Measurements from ENCODE around the gene DEF6.
A peak's percentile ranks its signal among the peaks of the same experiment; 100 is the strongest.

Gene DEF6

GRCh38 chr6:35343835-35344550 lies 46.4 kb downstream of the DEF6 start:
- DNase-seq (ENCODE audit: low read depth), result no peak

DNA sequence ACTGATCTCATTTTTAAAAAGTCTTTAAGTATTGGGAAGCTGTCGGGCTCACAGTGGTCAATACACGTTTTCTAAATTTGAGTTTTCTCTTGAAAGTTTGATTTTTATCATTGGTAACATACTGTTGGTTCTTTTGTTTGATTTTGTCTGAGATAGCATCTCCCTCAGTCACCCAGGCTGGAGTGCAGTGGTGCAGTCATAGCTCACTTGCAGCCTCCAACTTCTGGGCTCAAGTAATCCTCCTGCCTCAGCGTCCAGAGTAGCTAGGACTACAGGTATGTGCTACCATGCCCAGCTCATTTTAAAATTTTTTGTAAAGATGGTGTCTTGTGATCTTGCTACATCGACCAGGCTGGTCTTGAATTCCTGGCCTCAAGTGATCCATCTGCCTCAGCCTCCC lies 53.8 kb downstream of the DEF6 start:
- DNase-seq (ENCODE audit: low read depth), result no peak

DNA sequence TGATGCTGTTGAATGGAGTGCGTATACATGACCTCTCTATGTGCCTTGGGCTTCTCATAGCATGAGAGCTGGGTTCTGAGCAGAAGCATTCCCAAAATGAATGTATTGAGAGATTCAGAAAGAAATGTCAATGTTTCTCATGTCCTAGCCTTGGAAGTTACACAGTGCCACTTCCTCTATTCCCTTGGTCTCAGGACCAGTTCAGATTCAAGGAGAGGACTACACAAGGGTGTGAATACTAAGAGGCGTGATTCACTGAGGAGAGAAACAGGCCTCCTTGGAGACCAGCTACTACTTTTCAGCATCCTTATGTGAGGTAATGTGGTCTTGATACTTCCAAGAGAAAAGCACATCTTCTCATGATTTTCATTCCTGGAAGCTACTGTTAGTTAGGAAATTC lies 55.1 kb downstream of the DEF6 start:
- no peak for DNase-seq (ENCODE audit: low read depth)

DNA sequence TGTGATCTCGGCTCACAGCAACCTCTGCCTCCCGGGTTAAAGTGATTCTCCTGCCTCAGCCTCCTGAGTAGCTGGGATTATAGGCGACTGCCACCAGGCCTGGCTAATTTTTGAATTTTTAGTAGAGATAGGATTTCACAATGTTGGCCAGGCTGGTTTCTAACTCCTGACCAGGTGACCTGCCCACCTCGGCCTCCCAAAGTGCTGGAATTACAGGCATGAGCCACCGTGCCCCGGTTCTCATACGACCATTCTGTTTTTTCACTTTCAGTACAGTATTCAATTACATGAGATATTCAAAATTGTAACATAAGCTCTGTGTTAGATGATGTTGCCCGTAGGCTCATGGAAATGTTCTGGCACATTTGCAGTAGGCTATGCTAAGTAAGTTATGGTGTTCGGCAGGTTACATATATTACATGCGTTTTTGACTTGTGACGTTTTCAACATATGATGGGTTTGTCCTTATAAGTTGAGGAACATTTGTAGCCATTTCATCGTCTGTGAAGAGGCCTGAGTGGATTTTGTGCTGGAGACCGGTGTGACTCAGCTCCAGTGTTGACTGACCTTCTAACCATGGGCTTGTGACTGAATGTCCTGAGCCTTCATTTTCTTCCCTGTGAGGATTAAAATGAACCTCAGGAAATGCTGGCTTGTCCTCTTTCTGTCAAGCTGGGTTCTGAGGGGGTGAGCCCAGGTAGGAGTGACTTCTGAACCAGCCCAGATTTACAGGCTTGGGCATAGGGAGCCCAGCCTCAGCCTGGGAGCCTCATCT lies 56.9 kb downstream of the DEF6 start:
- DNase-seq (ENCODE audit: low read depth), result no peak

DNA sequence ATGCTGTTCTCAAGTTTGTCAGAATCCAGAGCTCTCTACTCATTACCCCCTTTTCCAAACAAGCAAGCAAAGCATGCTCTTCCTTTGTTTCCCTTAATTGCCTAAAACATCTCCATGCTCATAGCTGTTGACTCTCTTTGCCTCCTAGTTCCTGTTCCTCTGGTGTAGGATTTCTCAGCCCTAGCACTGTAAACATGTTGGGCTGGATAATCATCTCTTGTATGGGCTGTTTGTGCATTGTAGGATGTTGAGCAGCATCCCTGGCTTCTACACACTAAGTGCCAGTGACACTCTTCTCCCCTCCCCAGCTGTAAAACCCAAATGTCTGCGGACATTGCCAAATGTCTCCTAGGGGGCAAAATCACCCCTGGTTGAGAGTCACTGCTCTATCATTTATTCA lies 58.8 kb downstream of the DEF6 start:
- no peak for DNase-seq (ENCODE audit: low read depth)

DNA sequence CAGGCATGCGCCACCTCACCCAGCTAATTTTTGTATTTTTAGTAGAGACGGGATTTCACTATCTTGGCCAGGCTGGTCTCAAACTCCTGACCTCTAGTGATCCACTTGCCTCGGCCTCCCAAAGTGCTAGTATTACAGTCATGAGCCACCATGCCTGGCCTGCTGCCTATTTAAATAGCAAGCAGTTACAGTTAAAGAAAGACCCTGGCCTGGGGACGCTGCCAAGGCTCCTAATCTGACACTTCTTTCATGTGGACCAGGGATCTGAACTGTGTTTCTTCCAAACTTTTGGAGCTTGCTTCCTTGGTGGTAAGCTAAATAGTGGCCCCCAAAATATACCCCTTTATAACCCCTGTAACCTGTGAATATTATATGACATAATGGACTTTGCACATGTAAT lies 60.1 kb downstream of the DEF6 start:
- no peak for DNase-seq (ENCODE audit: low read depth)

DNA sequence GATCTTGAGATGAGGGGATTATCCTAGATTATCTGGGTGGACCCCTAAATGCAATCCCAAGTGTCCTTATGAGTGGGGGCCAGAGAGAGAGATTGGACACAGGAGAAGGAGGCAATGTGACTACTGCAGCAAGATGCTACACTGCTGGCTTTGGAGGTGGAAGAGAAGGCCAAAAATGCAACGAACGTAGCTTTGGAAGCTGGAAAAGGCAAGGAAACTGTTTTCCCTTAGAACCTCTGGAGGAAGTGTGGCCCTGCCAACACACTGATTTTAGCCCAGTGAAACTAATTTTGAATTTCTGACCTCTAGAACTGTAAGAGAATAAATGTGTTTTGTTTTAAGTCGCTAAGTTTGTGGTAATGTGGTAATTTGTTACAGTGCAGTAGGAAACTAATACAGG lies 60.5 kb downstream of the DEF6 start:
- DNase-seq (ENCODE audit: low read depth), result no peak

GRCh38 chr6:35359346-35359743 lies 61.7 kb downstream of the DEF6 start:
- no peak for DNase-seq (ENCODE audit: low read depth)

- no peak for DNase-seq (ENCODE audit: low read depth)
Measured at GRCh38 chr6:35359744-35360348, 62.2 kb downstream of the DEF6 start.

GRCh38 chr6:35360349-35361138 lies 62.9 kb downstream of the DEF6 start:
- no peak for DNase-seq (ENCODE audit: low read depth)

DNA sequence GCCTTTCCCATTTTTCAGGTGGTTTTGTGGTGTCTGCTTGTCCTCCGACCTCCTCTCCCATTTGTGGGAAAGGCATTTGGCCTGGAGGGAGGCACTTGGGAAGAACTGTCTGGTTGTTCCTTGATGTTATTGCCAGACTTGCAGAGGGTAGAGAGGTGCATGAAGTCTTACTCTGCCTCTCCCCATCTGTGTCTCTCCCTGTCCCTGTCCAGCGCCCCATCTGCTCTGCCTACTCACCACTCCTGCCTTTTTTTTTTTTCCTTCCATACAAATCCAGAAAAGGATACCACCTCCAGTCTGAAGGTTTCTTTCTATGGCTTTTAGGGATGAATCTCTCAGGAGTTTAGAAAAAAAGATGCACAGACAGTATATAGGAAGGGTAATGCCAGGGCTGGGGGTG lies 64.6 kb downstream of the DEF6 start:
- no peak for DNase-seq (ENCODE audit: low read depth)

- no peak for DNase-seq (ENCODE audit: low read depth)
Measured at GRCh38 chr6:35363293-35363750, 65.7 kb downstream of the DEF6 start.

- DNase-seq (ENCODE audit: low read depth), result no peak
Measured at GRCh38 chr6:35365594-35366203, 68.1 kb downstream of the DEF6 start.

DNA sequence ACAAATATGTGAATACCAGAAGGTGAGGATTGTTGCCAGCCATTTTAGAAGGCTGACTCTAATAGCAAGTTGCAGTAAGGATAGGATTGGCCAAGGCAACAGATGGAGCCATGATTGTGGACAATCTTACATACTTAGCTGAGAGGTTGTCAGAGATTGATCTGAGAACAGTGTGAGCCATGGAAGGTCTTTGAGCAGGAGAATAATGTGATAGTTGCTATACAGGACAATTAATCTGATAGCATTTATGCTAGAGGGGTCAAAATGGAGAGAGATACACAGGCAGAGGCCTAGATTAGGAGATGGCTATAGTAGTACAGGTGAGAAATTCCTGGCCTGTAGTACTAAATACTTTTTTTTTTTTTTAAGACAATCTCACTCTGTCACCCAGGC lies 68.6 kb downstream of the DEF6 start:
- no peak for DNase-seq (ENCODE audit: low read depth)

- no peak for DNase-seq (ENCODE audit: low read depth)
Measured at GRCh38 chr6:35367646-35368037, 70.0 kb downstream of the DEF6 start.

DNA sequence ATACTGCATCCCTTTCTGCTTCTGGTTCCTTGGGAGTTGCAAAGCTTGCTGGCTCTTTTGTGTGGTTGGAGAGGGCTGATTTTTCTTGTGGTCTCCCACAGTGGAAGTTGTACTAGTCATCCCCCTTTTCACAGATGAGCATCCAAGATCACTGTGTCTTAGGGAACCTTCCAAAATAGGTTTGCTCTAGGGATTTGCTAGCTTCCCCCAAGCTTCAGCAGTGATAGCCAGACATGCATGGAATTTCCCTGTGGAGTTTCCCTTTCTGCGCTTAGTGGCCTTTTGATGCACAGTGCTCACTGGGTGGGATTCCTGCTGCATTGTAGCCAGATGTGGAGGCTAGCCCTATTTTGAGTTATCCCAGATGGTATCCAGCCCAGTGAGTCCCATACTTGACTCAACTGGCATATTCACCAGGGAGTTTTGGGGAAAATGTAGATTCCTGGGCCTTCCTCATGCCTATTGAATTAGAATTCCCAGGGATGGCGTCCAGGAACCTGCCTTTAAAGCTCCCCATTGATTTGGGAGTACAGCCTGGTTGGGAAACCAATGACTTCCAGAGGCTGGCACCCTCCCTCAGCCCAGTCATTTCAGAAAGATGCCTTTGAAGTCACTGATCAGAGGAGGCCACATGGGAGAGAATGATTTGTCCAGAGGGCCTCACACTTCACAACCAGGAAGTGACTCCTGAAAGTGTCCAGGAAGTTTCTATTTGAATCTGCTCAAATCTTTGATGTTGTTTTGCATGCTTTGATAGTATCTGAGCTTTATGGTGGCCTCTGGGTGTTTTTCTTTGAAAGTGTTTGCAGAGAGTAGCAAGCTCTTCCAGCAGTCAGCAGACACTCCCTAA lies 70.6 kb downstream of the DEF6 start:
- peak; percentile 65 for DNase-seq (ENCODE audit: low read depth)

GRCh38 chr6:35370124-35370741 lies 72.6 kb downstream of the DEF6 start:
- DNase-seq (ENCODE audit: low read depth), result peak; percentile 97

DNA sequence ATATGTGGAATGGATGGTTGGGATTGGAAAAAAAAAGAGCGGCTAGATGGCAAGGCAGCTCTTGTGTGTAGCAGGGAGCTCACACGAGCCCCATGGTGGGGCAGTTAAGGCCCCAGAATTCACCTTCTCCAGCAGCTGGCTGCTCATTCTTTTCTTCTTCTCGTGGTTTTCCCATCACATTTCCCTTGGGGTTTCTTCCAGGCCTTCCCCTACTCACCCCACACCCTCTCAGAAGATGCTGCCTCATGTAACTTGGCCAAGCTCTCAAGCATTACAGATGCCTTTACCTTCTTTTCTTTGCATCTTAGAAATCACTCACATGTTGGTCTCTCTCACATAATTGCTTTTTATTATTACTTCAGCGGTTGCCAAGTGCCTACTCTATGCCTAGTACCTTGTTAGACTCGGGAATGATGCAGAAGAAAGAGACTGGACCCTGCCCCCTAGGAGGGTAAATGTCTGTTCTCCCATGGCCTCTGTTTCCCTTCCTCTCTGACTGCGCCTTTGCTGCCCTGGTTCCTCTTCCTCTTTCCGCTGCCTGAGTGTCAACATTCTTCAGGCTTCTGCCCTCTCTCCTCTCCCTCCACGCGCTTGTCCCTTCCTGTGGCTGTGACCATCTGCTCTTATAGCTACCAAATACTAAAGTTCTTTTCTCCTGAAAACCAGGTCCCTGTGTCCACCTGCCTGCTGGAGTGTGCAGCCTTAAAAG lies 73.3 kb downstream of the DEF6 start:
- DNase-seq (ENCODE audit: low read depth), result no peak
